Type B pancreatic cell (in vitro differentiated cells): ENCODE data around the gene SOAT1. TPM values are rescaled to one million over a fixed set of nuclear protein-coding genes. Genes with fewer than 3 reads are reported as not detected.
"Not testable (repeated sequence)": the region's sequence is repeated elsewhere in the genome, so short reads cannot be mapped to it uniquely, and the experiment has no call there.

Experiments
- DNase-seq: peaks from one replicate; pipeline ENCODE4 v3.0.0; 2021; ENCODE audit warnings: mixed read lengths; ENCODE audit not compliant: unreplicated experiment; ENCODE audit errors: extremely low spot score
- H3K27ac Mint-ChIP-seq: 2 replicates; pipeline ENCODE4 v1.8.0; 2021; ENCODE audit warnings: mild to moderate bottlenecking, mixed read lengths
- H3K27me3 Mint-ChIP-seq: 2 replicates; pipeline ENCODE4 v1.8.0; 2021; ENCODE audit warnings: mixed read lengths
- H3K36me3 Mint-ChIP-seq: 2 replicates; pipeline ENCODE4 v1.8.0; 2021; ENCODE audit warnings: mixed read lengths
- H3K4me1 Mint-ChIP-seq: one replicate; pipeline ENCODE4 v1.8.0; 2021; ENCODE audit warnings: mixed read lengths; ENCODE audit not compliant: unreplicated experiment
- H3K4me3 Mint-ChIP-seq: 2 replicates; pipeline ENCODE4 v1.8.0; 2021; ENCODE audit warnings: mild to moderate bottlenecking, mixed read lengths
- H3K9me3 Mint-ChIP-seq: 2 replicates; pipeline ENCODE4 v1.8.0; 2021; ENCODE audit warnings: mixed read lengths
- CTCF ChIP-seq: fragments of 200-600 bp; sonication (generic); conservative IDR thresholded peaks from 2 replicates; pipeline ENCODE4 v1.5.0; 2021; ENCODE audit warnings: antibody characterized with exemption, mild to moderate bottlenecking
- total RNA-seq: library from RNA; stranded (reverse); gene quantifications from 2 replicates; pipeline ENCODE4 v1.2.1, GENCODE V29; 2021; ENCODE audit warnings: low replicate concordance

SOAT1 gene
- total RNA-seq, 1 donor from 2014 or later: 43.7 TPM

- no peaks in the 10 kb centered on the region for H3K36me3 Mint-ChIP-seq
- no peaks in the 10 kb centered on the region for H3K4me1 Mint-ChIP-seq
- no peak overlapping the region for H3K27ac Mint-ChIP-seq
- DNase-seq: no peak
- no peak overlapping the region for H3K4me3 Mint-ChIP-seq
- H3K27me3 Mint-ChIP-seq: no peaks in the 10 kb centered on the region
- no peak for TF ChIP-seq CTCF
- peaks cover 6% of the 10 kb centered on the region for H3K9me3 Mint-ChIP-seq
Measured at GRCh38 chr1:179393721-179394120, 100.1 kb downstream of the SOAT1 start.

DNA sequence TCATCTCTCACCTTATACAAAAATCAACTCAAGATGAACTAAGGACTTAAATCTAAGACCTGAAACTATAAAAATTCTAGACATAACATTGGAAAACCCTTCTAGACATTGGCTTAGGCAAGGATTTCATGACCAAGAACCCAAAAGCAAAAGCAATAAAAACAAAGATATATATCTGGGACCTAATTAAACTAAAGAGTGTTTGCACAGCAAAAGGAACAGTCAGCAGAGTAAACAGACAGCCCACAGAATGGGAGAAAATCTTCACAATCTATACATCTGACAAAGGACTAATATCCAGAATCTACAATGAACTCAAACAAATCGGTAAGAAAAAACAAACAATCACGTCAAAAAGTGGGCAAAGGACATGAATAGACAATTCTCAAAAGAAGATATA, 105.8 kb downstream of the SOAT1 start:
- not testable (repeated sequence) for H3K4me3 Mint-ChIP-seq, H3K27me3 Mint-ChIP-seq, H3K9me3 Mint-ChIP-seq, H3K4me1 Mint-ChIP-seq, DNase-seq, H3K36me3 Mint-ChIP-seq, H3K27ac Mint-ChIP-seq

Other genes with a start within 250 kb of the SOAT1 start
- gene TOR3A, start 211.7 kb upstream of the SOAT1 start, total RNA-seq: 21.7 and 23.2 TPM in 2 replicates
- 13.7 and 18.6 TPM in 2 replicates for gene ABL2, start 64.1 kb upstream of the SOAT1 start, total RNA-seq
- 1.4 TPM in 1 of 2 replicates, not detected in the other for gene AXDND1, start 72.2 kb downstream of the SOAT1 start, total RNA-seq